Caco-2 (cell line): Measurements from ENCODE around the gene DYRK1A. TPM values are rescaled to one million over a fixed set of nuclear protein-coding genes. Genes with fewer than 3 reads are reported as not detected.

Source experiments
- BruUV-seq: library from RNA; stranded (reverse); fragments of 400-500 nt; replicated peaks from 2 replicates; lab custom pipeline; 2021; lab: Mats Ljungman, UMichigan
- CTCF ChIA-PET: fragments of 300-600 bp; sonication (Branson Sonifier 250); formaldehyde crosslinking; loops from one replicate; lab custom pipeline; 2022; ENCODE audit warnings: antibody characterized with exemption; lab: Charles Lee
- POLR2A ChIA-PET: fragments of 300-600 bp; sonication (Branson Sonifier 250); formaldehyde crosslinking; loops from one replicate; lab custom pipeline; 2022; ENCODE audit warnings: antibody characterized with exemption; lab: Charles Lee
- DNase-seq, 2 experiments: peaks; one replicate each; pipeline versions ENCODE4 v3.0.0 to v3.0.0-alpha.2; 2020 to 2022
- H3K27me3 ChIP-seq: replicated peaks from 2 replicates; pipeline ENCODE4 v1.6.0; 2011; ENCODE audit warnings: low read length; ENCODE audit not compliant: control insufficient read depth, insufficient read depth
- H3K36me3 ChIP-seq: 2 replicates; pipeline ENCODE4 v1.5.1; 2011; ENCODE audit warnings: low read length; ENCODE audit not compliant: control insufficient read depth, insufficient read depth
- H3K4me1 ChIP-seq: fragments of 250-450 bp; sonication (Bioruptor Pico); 2 replicates; pipeline ENCODE4 v1.5.1; 2020; ENCODE audit warnings: mild to moderate bottlenecking
- H3K4me3 ChIP-seq: 2 replicates; pipeline ENCODE4 v1.5.1; 2011; ENCODE audit warnings: low read depth, mild to moderate bottlenecking, control low read depth, low read length
- H3K9me3 ChIP-seq: fragments of 250-450 bp; sonication (Bioruptor Pico); 2 replicates; pipeline ENCODE4 v1.5.1; 2020; ENCODE audit warnings: mild to moderate bottlenecking, moderate library complexity
- H3K27ac Mint-ChIP-seq: one replicate; pipeline ENCODE4 v1.8.0; 2022; ENCODE audit warnings: mixed read lengths; ENCODE audit not compliant: unreplicated experiment
- H3K27me3 Mint-ChIP-seq: one replicate; pipeline ENCODE4 v1.8.0; 2022; ENCODE audit warnings: mixed read lengths; ENCODE audit not compliant: insufficient read depth, unreplicated experiment
- H3K36me3 Mint-ChIP-seq: one replicate; pipeline ENCODE4 v1.8.0; 2022; ENCODE audit warnings: mild to moderate bottlenecking, mixed read lengths; ENCODE audit not compliant: insufficient read depth, unreplicated experiment
- H3K4me1 Mint-ChIP-seq: one replicate; pipeline ENCODE4 v1.8.0; 2022; ENCODE audit warnings: low read depth, mixed read lengths; ENCODE audit not compliant: unreplicated experiment
- H3K4me3 Mint-ChIP-seq: one replicate; pipeline ENCODE4 v1.8.0; 2022; ENCODE audit warnings: mild to moderate bottlenecking, moderate library complexity, mixed read lengths; ENCODE audit not compliant: unreplicated experiment
- H3K9me3 Mint-ChIP-seq: one replicate; pipeline ENCODE4 v1.8.0; 2022; ENCODE audit warnings: mixed read lengths; ENCODE audit not compliant: unreplicated experiment
- CTCF ChIP-seq, 2 experiments: fragments of 200-600 bp in 1 of 2; IDR thresholded peaks; 1 replicate in 1 of 2; 2 replicates in 1 of 2; pipeline versions ENCODE4 v1.5.1 to v1.8.0; 2011 to 2022; ENCODE audit warnings: antibody characterized with exemption in 1 of 2, control low read depth in 1 of 2, inconsistent platforms in 1 of 2, low read depth in 1 of 2, low read length in 1 of 2, mild to moderate bottlenecking in 1 of 2, moderate library complexity in 1 of 2; ENCODE audit not compliant: insufficient read depth in 1 of 2, severe bottlenecking in 1 of 2, unreplicated experiment in 1 of 2
- intact Hi-C: fragments of 100-400 bp; cut with micrococcal nuclease; formaldehyde crosslinking; loops from one replicate; pipeline ENCODE4 v1.10.0; 2022; ENCODE audit not compliant: unreplicated experiment
- total RNA-seq: library from RNA; stranded (reverse); gene quantifications from 2 replicates; pipeline ENCODE4 v1.2.3, GENCODE V29; 2022

Gene DYRK1A
- total RNA-seq, 1 experiment from 2014 or later, result 50.9 TPM

DNA sequence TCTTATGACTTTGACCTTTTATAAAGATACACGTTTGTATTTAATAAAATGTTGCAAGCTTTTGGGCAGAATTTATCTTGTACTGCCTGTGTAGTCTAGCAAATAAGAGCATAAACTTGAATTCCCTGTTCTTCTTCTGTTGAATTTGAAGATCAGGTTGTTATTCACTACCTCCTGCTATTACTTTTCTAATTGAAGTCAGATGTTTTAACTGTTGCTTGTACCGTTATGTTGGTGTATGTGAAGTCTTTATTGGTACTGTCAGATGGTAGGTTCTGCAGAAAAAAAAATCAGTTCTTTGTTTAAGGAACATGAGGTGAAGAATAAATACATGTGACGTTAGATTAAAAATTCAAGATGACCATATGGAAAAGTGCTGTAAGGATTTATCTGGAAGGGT is 69.1 kb downstream of the DYRK1A start:
- H3K4me1 Mint-ChIP-seq, result peaks cover 9% of the 10 kb centered on the region
- no peaks in the 10 kb centered on the region for H3K27me3 Mint-ChIP-seq
- TF ChIP-seq CTCF (IDR thresholded peaks at IDR 0.05; ENCODE audit: insufficient read depth in 1 of 2, low read depth in 1 of 2, low read length in 1 of 2, severe bottlenecking in 1 of 2, unreplicated experiment in 1 of 2), result no peak
- DNase-seq, result no peak
- BruUV-seq, result no TSS peak
- H3K36me3 Mint-ChIP-seq, result peaks cover 6% of the 10 kb centered on the region
- ChIA-PET CTCF (no interaction called here), POLR2A (no interaction called here)
- no peak overlapping the region for H3K4me3 ChIP-seq
- intact Hi-C loops, result no loop called here
- H3K9me3 Mint-ChIP-seq, result peaks cover 8% of the 10 kb centered on the region
- no peak overlapping the region for H3K27ac Mint-ChIP-seq
- H3K9me3 ChIP-seq, result no peaks in the 10 kb centered on the region; the same call in 1 of the 2 replicates
- 0 out of 2 replicates have a peak, but pooled peaks cover 6% of the 10 kb centered on the region for H3K4me1 ChIP-seq
- no peaks in the 10 kb centered on the region for H3K27me3 ChIP-seq
- no peaks in the 10 kb centered on the region; the same call in 1 of the 2 replicates for H3K36me3 ChIP-seq
- no peak overlapping the region for H3K4me3 Mint-ChIP-seq

GRCh38 chr21:37436174-37436573 is 69.6 kb downstream of the DYRK1A start:
- CTCF ChIA-PET, result no interaction called here
- Mint-ChIP-seq H3K9me3 (peaks cover 8% of the 10 kb centered on the region), H3K4me1 (peaks cover 11% of the 10 kb centered on the region), H3K27ac (no peak overlapping the region), H3K27me3 (no peaks in the 10 kb centered on the region), H3K4me3 (no peak overlapping the region), H3K36me3 (peaks cover 6% of the 10 kb centered on the region)
- no peaks in the 10 kb centered on the region for H3K27me3 ChIP-seq
- POLR2A ChIA-PET, result no interaction called here
- intact Hi-C loops, result no loop called here
- TF ChIP-seq CTCF (IDR thresholded peaks at IDR 0.05; ENCODE audit: insufficient read depth in 1 of 2, low read depth in 1 of 2, low read length in 1 of 2, severe bottlenecking in 1 of 2, unreplicated experiment in 1 of 2), result no peak
- 0 out of 2 replicates have a peak, but pooled peaks cover 6% of the 10 kb centered on the region for H3K4me1 ChIP-seq
- no peaks in the 10 kb centered on the region; the same call in 1 of the 2 replicates for H3K9me3 ChIP-seq
- no TSS peak for BruUV-seq
- no peak overlapping the region for H3K4me3 ChIP-seq
- no peaks in the 10 kb centered on the region; the same call in 1 of the 2 replicates for H3K36me3 ChIP-seq
- no peak for DNase-seq

DNA sequence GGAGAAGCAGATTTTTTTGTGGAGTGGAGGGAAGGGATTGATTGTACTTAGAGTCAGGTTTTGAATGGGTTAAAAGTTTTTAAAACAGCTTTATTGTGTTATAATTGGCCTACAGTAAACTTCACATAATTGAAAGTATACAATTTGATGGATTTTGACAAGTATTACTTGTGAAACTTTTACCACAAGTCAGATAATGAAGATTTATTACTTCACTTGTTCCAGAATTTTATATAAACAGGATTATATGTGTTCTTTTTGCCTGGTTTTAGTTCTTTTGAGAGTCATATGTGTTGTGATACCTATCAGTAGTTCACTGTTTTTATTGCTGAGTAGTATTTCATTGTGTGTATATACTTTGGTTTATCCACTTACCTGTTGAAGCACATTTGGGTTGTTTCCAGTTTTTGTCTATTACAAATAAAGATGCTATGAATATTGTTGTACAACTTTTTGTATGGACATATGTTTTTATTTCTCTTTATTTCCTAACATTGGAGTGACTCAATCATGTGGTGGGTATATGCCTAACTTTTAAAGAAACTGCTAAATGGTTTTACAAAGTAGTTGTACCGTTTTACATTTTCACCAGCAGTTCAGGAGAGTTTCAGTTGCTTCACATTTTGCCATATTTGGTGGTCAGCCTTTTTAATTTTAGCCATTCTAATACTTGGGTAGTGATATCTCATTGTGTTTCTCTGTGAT is 71.0 kb downstream of the DYRK1A start:
- no peaks in the 10 kb centered on the region for H3K27me3 Mint-ChIP-seq
- H3K27ac Mint-ChIP-seq, result peak overlapping the region; percentile 54
- H3K4me1 Mint-ChIP-seq, result peaks cover 16% of the 10 kb centered on the region
- DNase-seq, result no peak
- H3K27me3 ChIP-seq, result no peaks in the 10 kb centered on the region
- intact Hi-C loops, result no loop called here
- POLR2A ChIA-PET, result no interaction called here
- H3K36me3 ChIP-seq, result no peaks in the 10 kb centered on the region; the same call in 1 of the 2 replicates
- H3K9me3 ChIP-seq, result no peaks in the 10 kb centered on the region; the same call in 1 of the 2 replicates
- no peak for TF ChIP-seq CTCF (IDR thresholded peaks at IDR 0.05; ENCODE audit: insufficient read depth in 1 of 2, low read depth in 1 of 2, low read length in 1 of 2, severe bottlenecking in 1 of 2, unreplicated experiment in 1 of 2)
- peaks cover 6% of the 10 kb centered on the region for H3K36me3 Mint-ChIP-seq
- H3K4me1 ChIP-seq, result 0 out of 2 replicates have a peak, but pooled peaks cover under 1% of the 10 kb centered on the region
- no peak overlapping the region for H3K4me3 Mint-ChIP-seq
- H3K4me3 ChIP-seq, result no peak overlapping the region
- BruUV-seq, result no TSS peak
- peaks cover 8% of the 10 kb centered on the region for H3K9me3 Mint-ChIP-seq
- CTCF ChIA-PET, result no interaction called here
